Breast epithelium (tissue), 3 donors: ENCODE data around the gene TXNL4A.

Experiments
- POLR2A ChIP-seq: fragments of 450-650 bp; IDR thresholded peaks from one replicate; pipeline ENCODE4 v1.6.1; 2016; ENCODE audit warnings: antibody characterized with exemption, mild to moderate bottlenecking, moderate library complexity
- POLR2AphosphoS5 ChIP-seq, 3 donors: sonication (generic); formaldehyde crosslinking; IDR thresholded peaks; one replicate each; pipeline ENCODE4 v1.6.1; 2017; ENCODE audit warnings: antibody characterized with exemption in 3 of 3
- TF ChIP-seq, protein P1 (sequence below), 3 donors: fragments of 450-650 bp; IDR thresholded peaks; one replicate each; pipeline ENCODE4 v1.5.1; 2016 to 2017; ENCODE audit warnings: antibody characterized with exemption in 3 of 3, mild to moderate bottlenecking in 3 of 3, moderate library complexity in 3 of 3

GRCh38 chr18:79985172-79985571 is 3.2 kb downstream of the TXNL4A start:
- TF ChIP-seq POLR2A (no peak), POLR2AphosphoS5 (IDR thresholded peaks at IDR 0.05) (no peak)
- TF ChIP-seq, protein P1, sequence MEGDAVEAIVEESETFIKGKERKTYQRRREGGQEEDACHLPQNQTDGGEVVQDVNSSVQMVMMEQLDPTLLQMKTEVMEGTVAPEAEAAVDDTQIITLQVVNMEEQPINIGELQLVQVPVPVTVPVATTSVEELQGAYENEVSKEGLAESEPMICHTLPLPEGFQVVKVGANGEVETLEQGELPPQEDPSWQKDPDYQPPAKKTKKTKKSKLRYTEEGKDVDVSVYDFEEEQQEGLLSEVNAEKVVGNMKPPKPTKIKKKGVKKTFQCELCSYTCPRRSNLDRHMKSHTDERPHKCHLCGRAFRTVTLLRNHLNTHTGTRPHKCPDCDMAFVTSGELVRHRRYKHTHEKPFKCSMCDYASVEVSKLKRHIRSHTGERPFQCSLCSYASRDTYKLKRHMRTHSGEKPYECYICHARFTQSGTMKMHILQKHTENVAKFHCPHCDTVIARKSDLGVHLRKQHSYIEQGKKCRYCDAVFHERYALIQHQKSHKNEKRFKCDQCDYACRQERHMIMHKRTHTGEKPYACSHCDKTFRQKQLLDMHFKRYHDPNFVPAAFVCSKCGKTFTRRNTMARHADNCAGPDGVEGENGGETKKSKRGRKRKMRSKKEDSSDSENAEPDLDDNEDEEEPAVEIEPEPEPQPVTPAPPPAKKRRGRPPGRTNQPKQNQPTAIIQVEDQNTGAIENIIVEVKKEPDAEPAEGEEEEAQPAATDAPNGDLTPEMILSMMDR (IDR thresholded peaks at IDR 0.05), result no peak
